Lung (tissue), 12 donors: ENCODE measurements around the gene SENP5. TPM values are rescaled to one million over a fixed set of nuclear protein-coding genes. Genes with fewer than 3 reads are reported as not detected.

Experiments
- ATAC-seq: fragments of 200-7000 bp; cut with Tn5 transposase; one replicate; pipeline ENCODE4 v1.9.1; 2020; ENCODE audit warnings: moderate number of reproducible peaks; ENCODE audit not compliant: insufficient read depth, low FRiP score
- DNase-seq, 3 donors: peaks; one replicate each; pipeline ENCODE4 v3.0.0-alpha.2; 2013 to 2017
- H3K27ac ChIP-seq, 2 donors: one replicate each; pipeline ENCODE4 v1.5.1; 2013; ENCODE audit warnings: mild to moderate bottlenecking in 2 of 2, moderate library complexity in 2 of 2, control low read depth in 1 of 2, inconsistent platforms in 1 of 2, low read depth in 1 of 2, low read length in 1 of 2
- H3K27me3 ChIP-seq, 3 donors: one replicate each; pipeline ENCODE4 v1.5.1; 2013; ENCODE audit warnings: low read length in 2 of 3; ENCODE audit not compliant: control insufficient read depth in 3 of 3, insufficient read depth in 3 of 3
- H3K36me3 ChIP-seq, 4 donors: one replicate each; pipeline ENCODE4 v1.5.1; 2013; ENCODE audit warnings: low read length in 4 of 4, mild to moderate bottlenecking in 1 of 4, moderate library complexity in 1 of 4; ENCODE audit not compliant: control insufficient read depth in 4 of 4, insufficient read depth in 4 of 4
- H3K4me1 ChIP-seq, 5 donors: one replicate each; pipeline ENCODE4 v1.5.1; 2013; ENCODE audit warnings: low read length in 5 of 5, mild to moderate bottlenecking in 2 of 5, moderate library complexity in 1 of 5; ENCODE audit not compliant: control insufficient read depth in 5 of 5, insufficient read depth in 5 of 5
- H3K4me3 ChIP-seq: one replicate; pipeline ENCODE4 v1.5.1; 2013; ENCODE audit warnings: mild to moderate bottlenecking, control low read depth, moderate library complexity
- H3K9ac ChIP-seq, 2 donors: one replicate each; pipeline ENCODE4 v1.5.1; 2013; ENCODE audit warnings: low read length in 2 of 2, control low read depth in 1 of 2; ENCODE audit not compliant: insufficient read depth in 1 of 2
- H3K9me3 ChIP-seq, 4 donors: one replicate each; pipeline ENCODE4 v1.5.1; 2013; ENCODE audit warnings: low read length in 3 of 4, mild to moderate bottlenecking in 1 of 4, moderate library complexity in 1 of 4; ENCODE audit not compliant: control insufficient read depth in 4 of 4, insufficient read depth in 3 of 4
- CTCF ChIP-seq: IDR thresholded peaks from 2 replicates; pipeline ENCODE4 v1.5.1; 2012; ENCODE audit warnings: mild to moderate bottlenecking; ENCODE audit errors: control extremely low read depth, extremely low read depth
- WGBS, 2 donors: extraction: QIAGEN DNeasy Blood & Tissue Kit; methylation state at CpG; one replicate each; pipeline ENCODE4 v1.1.7; 2013; 5-methylcytosine and 5-hydroxymethylcytosine counted together
- polyA plus RNA-seq, 2 donors: library from polyadenylated mRNA; stranded (reverse); fragments of 200-250 nt; gene quantifications; one replicate each; pipeline ENCODE4 v1.2.1, GENCODE V29; 2013
- total RNA-seq, 2 donors: library from RNA; depleted of rRNA in 1 of 2; stranded (reverse); fragments of >200 nt in 1 of 2; gene quantifications; one replicate each; pipeline ENCODE4 v1.2.1, GENCODE V29; 2014 to 2021
- donor health status: control.
- donor health status: control.
- donor health status: Bipolar disorder and iron deficiency.
- donor health status: healthy.
- donor health status: DM: yes; HTN: yes; CAD: no.

SENP5 gene
- total and polyA plus RNA-seq, 4 donors = 7.7 to 55.7 (median 18.7) TPM

DNA sequence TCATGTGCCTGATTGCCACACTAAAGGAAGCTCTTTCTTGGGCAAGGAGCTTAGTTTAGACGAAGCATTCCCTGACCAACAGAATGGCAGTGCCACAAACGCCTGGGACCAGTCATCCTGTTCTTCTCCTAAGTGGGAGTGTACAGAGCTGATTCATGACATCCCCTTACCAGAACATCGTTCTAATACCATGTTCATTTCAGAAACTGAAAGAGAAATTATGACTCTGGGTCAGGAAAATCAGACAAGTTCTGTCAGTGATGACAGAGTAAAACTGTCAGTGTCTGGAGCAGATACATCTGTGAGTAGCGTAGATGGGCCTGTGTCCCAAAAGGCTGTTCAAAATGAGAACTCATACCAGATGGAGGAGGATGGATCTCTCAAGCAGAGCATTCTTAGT is 18.4 kb downstream of the SENP5 start:
- ATAC-seq (no peak), DNase-seq (no peak)
- Histone ChIP-seq H3K27me3 (no peaks in the 10 kb centered on the region), H3K4me3 (no peak overlapping the region), H3K9ac (no peak overlapping the region), H3K27ac (no peak overlapping the region), H3K36me3 (peaks cover 8 to 12% (median 11%) of the 10 kb centered on the region in 4 donors), H3K9me3 (no peaks in the 10 kb centered on the region), H3K4me1 (peaks cover 0 to 5% (median 0%) of the 10 kb centered on the region in 5 donors)
- WGBS, 2 donors = 43 to 58% methylated on average over 4 of the region's 4 CpGs
- no peak for TF ChIP-seq CTCF

GRCh38 chr3:196889844-196890708 is 22.4 kb downstream of the SENP5 start:
- Histone ChIP-seq H3K4me1 (peaks cover 0 to 5% (median 0%) of the 10 kb centered on the region in 5 donors), H3K9ac (no peak overlapping the region), H3K27ac (no peak overlapping the region), H3K9me3 (no peaks in the 10 kb centered on the region), H3K36me3 (peaks cover 8 to 12% (median 11%) of the 10 kb centered on the region in 4 donors), H3K4me3 (no peak overlapping the region), H3K27me3 (no peaks in the 10 kb centered on the region)
- no peak for ATAC-seq
- 93 to 94% methylated on average over 6 of the region's 6 CpGs for WGBS, 2 donors
- TF ChIP-seq CTCF = no peak
- DNase-seq = no peak

GRCh38 chr3:196894557-196895295 is 27.0 kb downstream of the SENP5 start:
- ATAC-seq (no peak), DNase-seq (no peak)
- Histone ChIP-seq H3K9ac (no peak overlapping the region), H3K4me3 (no peak overlapping the region), H3K36me3 (peaks cover 0 to 2% (median 1%) of the 10 kb centered on the region in 4 donors), H3K4me1 (peaks cover 0 to 3% (median 0%) of the 10 kb centered on the region in 5 donors), H3K9me3 (no peaks in the 10 kb centered on the region), H3K27ac (no peak overlapping the region), H3K27me3 (no peaks in the 10 kb centered on the region)
- no peak for TF ChIP-seq CTCF
- WGBS, 2 donors = 81 to 94% methylated on average over 13 of the region's 13 CpGs
